GM18526 (cell line): Measurements from ENCODE around the gene MRPS11.

Experiments used
- POLR2A ChIP-seq: IDR thresholded peaks from 3 replicates; pipeline ENCODE4 v1.6.1; 2011; ENCODE audit not compliant: insufficient read length; ENCODE audit errors: extremely low read depth

The MRPS11 gene

GRCh38 chr15:88509321-88509720, 41.8 kb downstream of the MRPS11 start:
- no peak for TF ChIP-seq POLR2A

- TF ChIP-seq POLR2A = no peak
These were observed 42.5 kb downstream of the MRPS11 start for GRCh38 chr15:88509964-88510363.

GRCh38 chr15:88511161-88511560, 43.7 kb downstream of the MRPS11 start:
- no peak for TF ChIP-seq POLR2A

- TF ChIP-seq POLR2A = no peak
These were observed 44.6 kb downstream of the MRPS11 start for GRCh38 chr15:88512078-88512477.

- no peak for TF ChIP-seq POLR2A
These were observed 45.1 kb downstream of the MRPS11 start for GRCh38 chr15:88512601-88513000.

GRCh38 chr15:88513195-88513594, 45.7 kb downstream of the MRPS11 start:
- TF ChIP-seq POLR2A = no peak

GRCh38 chr15:88518903-88519302, 51.4 kb downstream of the MRPS11 start:
- no peak for TF ChIP-seq POLR2A

- TF ChIP-seq POLR2A = no peak
These were observed 57.9 kb downstream of the MRPS11 start for GRCh38 chr15:88525418-88525817.

GRCh38 chr15:88526247-88526879, 58.9 kb downstream of the MRPS11 start:
- no peak for TF ChIP-seq POLR2A

GRCh38 chr15:88529021-88529630, 61.6 kb downstream of the MRPS11 start:
- TF ChIP-seq POLR2A = no peak
